GM18526 (cell line): ENCODE data around the gene TBC1D26.
"Not testable (repeated sequence)": the region's sequence is repeated elsewhere in the genome, so short reads cannot be mapped to it uniquely, and the experiment has no call there.

Experiments used
- POLR2A ChIP-seq: IDR thresholded peaks from 3 replicates; pipeline ENCODE4 v1.6.1; 2011; ENCODE audit not compliant: insufficient read length; ENCODE audit errors: extremely low read depth

TBC1D26 gene

DNA sequence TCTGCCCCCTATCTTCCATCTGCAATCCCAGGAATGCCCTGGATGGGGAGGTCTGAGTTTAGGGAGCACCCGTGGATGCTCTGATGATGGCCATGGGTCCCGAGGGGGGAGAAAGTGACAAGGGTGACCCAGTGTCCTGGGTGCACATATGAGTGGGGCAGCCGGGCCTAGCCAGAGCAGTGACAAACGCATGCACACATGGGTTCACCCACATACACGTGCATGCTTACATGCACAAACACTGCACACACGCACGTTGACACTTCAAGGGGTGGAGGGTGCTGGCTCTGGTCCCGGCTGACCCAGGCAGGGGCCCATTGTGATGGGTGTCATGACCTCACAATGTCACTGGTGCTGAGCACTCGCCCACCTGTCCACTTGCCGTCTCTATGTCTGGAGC is at the start of gene TBC1D26:
Gene TBC1D26, plus strand, starts transcription at position 384 of the 400 bp plus-strand sequence. CDS start 3,066 bp downstream, outside the sequence.
- TF ChIP-seq POLR2A = not testable (repeated sequence)

DNA sequence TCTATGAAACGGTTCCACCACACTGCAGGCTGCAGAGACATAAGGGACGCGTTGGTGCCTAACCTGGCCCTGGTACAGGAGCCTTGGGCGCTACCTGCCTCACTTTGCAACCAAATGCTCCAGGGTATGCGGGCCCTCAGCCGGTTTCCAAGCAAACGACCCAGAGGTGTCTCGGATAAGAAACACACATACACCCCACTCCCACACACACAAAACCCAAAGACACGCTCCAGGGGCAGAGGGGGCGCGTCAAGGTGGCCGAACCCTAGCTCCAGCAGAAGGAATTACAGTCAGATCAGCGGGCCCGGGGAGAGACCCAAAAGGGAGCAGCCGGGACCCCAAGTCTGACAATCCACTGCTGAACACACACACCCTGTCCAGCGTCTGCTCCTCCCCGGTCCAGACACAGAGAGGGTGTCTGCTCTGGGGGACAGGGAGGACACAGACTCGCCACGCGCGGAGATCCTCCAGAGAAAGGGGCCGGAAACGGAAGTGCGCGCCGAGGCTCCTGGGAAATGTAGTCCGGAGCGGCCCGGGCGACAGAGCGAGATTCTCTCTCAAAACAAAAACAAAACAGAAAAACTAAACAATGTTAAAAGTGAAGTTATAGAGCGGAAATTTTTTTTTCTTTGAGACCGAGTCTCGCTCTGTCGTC is 48.1 kb upstream of the TBC1D26 start, which contains the start of gene TRIM16:
Gene TRIM16, minus strand, starts transcription at position 488 of the 655 bp plus-strand sequence. CDS start 32,702 bp downstream, outside the sequence.
- TF ChIP-seq POLR2A = peak; percentile 42

DNA sequence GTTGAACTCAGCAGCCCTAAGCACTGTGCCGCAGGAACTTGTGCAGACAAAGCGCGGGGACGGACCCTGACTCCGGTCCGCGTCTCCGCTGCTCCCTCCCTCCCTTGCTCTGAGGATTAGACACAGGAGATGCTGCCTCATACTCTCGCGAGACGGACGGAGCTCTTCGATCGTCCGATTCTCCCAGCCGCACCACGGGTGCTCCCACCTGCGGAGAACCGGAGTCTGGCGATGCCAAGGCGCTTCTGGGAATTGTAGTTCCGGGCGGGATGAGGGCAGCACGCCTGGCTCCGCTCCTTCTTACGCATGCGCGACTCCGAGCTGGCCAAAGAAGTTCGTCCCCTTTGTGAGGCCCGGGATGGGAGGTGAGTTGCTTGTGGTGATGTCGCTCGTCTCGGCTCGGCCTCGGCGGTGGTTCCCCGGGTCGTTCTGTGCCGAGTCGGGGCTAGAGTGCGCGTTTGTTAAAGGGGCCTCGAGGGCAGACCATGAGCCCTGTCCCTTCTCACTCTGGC is 32.6 kb upstream of the TBC1D26 start, which contains the start of gene ZNF286A:
Gene ZNF286A, plus strand, starts transcription at position 340 of the 512 bp plus-strand sequence. CDS start 578 bp downstream, outside the sequence.
- TF ChIP-seq POLR2A = peak; percentile 65

DNA sequence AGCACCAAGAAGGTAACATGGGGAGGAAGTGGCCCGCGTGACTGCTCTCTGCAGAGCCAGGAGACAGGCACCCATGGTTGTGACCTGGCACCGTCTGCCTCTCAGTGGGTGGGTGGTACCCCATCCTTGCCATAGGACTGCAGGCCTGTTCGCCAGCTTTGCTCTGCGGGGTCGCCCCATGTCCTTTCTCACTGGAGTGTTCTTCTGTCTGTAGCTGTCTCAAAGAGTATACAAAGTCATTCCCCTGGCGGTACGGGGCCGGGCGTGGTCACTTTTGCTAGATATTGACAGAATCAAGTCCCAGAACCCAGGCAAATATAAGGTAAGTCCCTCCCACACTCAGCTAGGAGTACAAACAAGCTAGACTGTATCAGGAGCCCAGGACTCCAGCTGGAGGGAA is 6.0 kb downstream of the TBC1D26 start:
- no peak for TF ChIP-seq POLR2A

DNA sequence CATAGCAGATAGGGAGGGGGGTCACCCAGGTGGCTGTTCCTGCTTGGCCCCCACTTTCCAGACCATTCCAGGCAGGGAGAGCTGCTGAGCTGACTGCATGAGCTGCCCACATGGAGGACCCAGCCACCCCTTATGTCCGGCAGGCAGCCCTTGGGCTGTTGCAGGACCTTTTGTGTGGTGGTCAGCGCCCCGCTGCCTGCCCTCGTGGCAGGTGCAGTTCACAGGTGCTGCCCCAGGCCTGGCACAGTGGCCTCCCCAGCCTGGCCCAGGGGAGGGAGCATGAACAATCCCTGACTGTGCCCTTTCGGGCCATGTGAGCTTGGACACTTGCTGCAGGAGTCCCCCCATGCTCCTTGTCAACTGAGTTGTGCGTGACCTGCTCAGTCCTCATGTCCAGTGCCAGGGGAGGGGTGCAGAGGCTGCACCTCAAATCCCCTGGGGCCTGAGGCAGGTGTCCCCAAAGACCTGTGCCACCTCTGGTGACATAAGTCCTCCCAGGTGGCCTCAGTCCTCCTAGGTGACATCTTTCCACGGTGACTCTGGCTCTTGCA is 8.6 kb downstream of the TBC1D26 start:
- TF ChIP-seq POLR2A = no peak

DNA sequence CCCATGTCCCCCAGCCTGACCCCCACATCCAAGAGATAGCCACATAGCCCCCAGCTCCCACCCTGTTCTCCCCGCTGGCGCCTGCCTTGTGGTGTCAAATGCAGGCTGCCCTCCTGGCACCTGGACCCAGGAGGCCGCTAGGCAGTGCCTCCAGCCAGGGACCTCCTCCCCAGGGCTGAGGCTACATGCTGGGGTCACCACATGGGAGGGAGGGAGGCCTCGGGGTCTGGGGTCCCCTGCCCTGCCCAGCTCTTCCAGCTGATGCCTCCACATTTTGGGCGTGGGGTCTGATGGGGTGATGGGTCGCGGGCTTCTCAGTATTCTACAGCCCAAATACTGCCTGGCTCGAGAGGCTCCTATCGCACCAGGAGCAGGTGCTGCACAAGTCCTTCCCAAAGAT is 9.5 kb downstream of the TBC1D26 start:
- TF ChIP-seq POLR2A = no peak

DNA sequence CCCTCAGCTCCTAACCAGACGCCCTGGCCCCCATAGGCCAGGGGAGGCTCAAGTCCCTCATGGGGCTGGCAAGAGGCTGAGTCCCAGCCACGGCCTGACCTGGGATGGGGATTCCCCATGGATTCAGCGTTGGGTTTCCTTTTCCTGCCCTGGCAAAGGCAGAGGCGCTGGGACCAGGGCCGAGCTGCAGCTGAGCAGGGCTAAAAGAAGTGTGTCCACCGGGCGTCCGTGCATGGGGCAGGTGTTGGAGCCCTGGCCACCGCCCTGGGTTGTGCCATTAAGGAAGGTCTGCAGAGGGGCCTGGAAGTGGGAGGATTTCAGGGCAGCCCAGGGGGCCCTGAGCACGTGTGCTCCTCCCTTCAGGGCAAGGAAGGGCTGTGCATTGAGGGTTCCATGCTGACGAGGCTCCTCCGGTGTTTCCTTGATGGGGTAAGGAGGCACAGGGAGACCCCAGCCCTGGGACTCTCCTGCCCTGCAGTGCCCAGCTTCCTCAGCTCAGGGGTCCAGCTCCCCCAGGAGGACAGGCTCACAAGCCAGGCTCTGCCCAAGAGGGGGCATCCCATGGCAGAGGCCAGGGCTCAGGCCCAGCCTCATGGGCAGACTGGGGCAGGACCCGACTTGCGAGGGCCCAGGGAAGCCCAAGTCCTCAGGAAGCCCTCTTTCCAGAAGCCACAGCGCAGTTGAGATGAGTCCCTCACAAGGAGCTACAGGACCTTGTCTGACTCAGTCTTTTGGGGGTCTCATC is 10.1 kb downstream of the TBC1D26 start:
- no peak for TF ChIP-seq POLR2A

DNA sequence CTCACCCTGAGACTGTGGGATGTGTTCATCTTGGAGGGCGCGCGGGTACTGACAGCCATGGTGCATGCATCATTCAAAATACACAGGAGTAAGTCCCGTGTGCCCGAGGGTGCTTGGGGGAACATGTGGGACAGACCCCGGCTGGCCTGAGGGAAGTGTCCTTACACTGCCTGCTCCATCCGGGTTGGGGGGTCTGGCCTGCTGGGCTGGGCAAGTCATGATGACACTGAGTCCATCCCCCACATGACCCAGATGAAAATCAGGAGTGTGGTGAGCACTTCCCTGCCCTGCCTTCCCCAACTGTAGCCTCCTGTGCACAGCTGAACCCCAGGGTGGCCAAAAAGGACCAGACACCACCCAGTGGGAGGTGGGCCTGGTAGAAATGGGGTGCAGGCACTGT is 10.8 kb downstream of the TBC1D26 start:
- no peak for TF ChIP-seq POLR2A

DNA sequence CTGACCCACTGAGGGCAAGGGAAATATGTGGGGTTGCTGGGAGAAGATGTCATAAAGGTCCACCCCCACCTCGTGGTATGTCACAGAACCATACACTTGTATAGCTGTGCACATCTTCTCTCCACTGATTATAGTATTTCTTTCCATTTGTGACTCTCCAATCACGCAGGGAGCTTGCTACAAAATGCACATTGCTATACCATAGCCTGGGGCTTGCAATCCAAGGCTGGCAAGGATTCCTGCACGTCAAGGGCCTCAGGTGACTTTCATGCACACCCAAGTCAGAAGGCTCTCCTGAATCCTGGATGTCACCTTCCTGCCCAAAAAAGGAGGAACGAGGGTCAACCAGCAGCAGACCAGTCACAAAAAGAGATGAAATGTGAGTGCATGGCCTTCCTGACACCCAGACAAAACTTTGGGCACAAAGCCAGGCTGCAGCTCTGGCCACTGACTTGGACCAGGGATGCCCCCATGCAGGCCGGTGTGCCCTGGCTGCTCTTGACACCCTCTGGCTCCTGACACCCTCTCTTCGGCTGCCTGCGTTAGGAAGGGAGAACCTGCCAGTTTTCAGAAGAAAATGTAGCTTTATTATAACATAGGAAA is 12.1 kb downstream of the TBC1D26 start:
- no peak for TF ChIP-seq POLR2A

DNA sequence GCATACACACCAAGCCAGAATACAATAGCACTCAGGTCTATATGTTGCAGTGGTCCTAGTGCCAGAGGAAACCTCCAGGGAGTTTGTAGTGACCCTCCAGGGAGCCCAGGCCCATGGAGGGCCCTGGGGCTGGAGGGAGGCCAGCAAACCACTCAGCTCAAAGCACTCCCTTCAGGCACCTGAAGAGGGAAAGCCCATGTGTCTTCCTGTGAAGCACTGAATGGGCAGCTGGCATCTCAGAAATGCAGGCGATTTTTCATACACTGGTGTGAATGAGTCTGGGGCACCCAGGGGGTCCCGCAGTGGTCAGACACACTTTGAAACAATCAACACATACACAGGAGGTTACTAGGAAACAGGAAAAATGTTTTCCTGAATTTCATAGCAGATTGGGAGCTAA is 12.8 kb downstream of the TBC1D26 start:
- no peak for TF ChIP-seq POLR2A

DNA sequence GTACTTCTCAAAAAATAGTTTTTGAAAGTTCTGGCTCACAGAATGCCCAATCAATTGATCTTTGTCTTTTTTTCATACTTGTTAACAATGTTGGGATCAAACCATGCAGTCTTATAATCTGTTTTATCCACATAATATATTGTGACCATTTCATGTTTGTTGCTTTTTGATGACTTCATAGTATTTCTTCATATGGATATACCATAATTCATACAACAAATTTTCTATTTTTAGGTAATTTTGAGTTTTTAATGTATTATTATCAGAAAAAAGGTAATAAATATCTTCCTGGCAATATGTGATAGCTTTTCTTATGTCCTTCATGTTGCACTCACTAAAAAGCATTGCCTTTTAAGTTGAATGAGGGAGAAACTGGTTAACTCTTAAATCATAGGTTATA is 44.8 kb downstream of the TBC1D26 start:
- no peak for TF ChIP-seq POLR2A

DNA sequence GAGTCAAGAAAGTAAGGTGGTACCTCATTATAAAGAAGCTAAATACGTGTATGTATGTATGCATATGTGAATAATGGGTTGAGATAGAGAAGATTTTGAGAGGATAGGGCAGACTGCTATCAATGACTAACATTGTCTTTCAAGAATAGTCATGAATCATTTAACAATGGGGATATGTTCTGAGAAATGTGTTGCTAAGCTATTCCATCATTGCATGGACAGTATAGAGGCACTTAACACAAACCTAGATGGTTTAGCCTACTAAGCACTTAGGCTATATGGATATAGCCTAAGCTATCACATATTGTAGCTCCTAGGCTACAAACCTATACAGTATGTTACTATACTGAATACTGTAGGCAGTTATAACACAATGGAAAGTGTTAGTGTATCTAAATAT is 45.2 kb downstream of the TBC1D26 start:
- TF ChIP-seq POLR2A = no peak

DNA sequence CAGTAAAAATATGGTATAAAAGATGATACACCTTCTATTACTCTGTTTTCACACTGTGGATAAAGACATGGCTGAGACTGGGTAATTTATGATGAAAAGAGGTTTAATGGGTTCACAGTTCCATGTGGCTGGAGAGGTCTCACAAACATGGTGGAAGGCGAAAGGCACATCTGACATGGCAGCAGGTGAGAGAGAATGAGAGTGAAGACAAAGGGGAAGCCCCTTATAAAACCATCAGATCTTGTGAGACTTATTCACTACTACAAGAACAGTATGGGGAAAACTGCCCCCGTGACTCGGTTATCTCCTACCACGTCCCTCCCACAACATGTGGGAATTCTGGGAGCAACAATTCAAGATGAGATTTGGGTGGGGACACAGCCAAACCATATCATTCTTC is 45.6 kb downstream of the TBC1D26 start:
- TF ChIP-seq POLR2A = no peak

DNA sequence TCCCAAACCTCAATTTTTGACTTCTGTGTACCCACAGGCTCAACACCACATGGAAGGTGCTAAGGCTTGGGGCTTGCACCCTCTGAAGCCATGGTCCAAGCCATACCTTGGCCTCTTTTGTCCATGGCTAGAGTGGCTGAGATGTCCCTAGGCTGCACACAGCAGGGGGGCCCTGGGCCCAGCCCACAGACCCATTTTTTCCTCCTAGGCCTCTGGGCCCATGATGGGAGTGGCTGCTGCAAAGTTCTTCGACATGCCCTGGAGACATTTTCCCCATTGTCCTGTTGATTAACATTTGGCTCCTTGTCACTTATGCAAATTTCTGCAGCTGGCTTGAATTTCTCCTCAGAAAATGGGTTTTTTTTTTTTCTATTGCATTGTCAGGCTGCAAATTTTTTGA is 47.0 kb downstream of the TBC1D26 start:
- TF ChIP-seq POLR2A = no peak

DNA sequence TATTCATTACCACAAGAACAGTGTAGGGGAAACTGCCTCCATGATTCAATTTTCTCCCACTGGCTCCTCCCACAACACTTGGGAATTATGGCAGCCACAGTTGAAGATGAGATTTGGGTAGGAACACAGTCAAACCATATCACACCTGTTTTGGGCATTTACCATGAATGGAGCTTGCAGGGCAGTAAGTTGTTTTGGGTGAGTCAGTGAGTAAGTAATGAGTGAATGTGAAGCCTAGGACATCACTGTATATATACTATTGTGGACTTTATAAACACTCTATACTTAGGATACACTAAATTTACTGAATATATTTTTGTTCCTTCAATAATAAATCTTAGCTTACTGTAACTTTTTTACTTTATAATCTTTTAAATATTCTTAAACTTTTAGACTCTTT is 48.1 kb downstream of the TBC1D26 start:
- no peak for TF ChIP-seq POLR2A
